Ascending aorta (tissue), 2 donors: ENCODE results near the gene GTF3C6. TPM values are rescaled to one million over a fixed set of nuclear protein-coding genes. Genes with fewer than 3 reads are reported as not detected.

Source experiments
- DNase-seq, 2 donors: peaks; one replicate each; pipeline ENCODE4 v3.0.0-alpha.2; 2019; ENCODE audit warnings: low spot score in 2 of 2
- H3K27ac ChIP-seq, 2 donors: fragments of 200-600 bp; sonication (generic); one replicate each; pipeline ENCODE4 v1.5.1; 2016 to 2017; ENCODE audit warnings: mild to moderate bottlenecking in 1 of 2
- H3K27me3 ChIP-seq: fragments of 200-600 bp; sonication (generic); one replicate; pipeline ENCODE4 v1.5.1; 2017
- H3K36me3 ChIP-seq, 2 donors: fragments of 200-600 bp; sonication (generic); one replicate each; pipeline ENCODE4 v1.5.1; 2016
- H3K4me1 ChIP-seq, 2 donors: fragments of 200-600 bp; sonication (generic); one replicate each; pipeline ENCODE4 v1.5.1; 2016 to 2017; ENCODE audit warnings: mild to moderate bottlenecking in 1 of 2
- H3K4me3 ChIP-seq, 2 donors: fragments of 200-600 bp; sonication (generic); one replicate each; pipeline ENCODE4 v1.5.1; 2016 to 2017; ENCODE audit warnings: mild to moderate bottlenecking in 1 of 2
- H3K9me3 ChIP-seq, 2 donors: fragments of 200-600 bp; sonication (generic); one replicate each; pipeline ENCODE4 v1.5.1; 2016
- CTCF ChIP-seq, 3 experiments: fragments of 200-600 bp in 2 of 3; fragments of 450-650 bp in 1 of 3; sonication (generic) in 2 of 3; IDR thresholded peaks; one replicate each; pipeline ENCODE4 v1.5.1; 2016 to 2019; ENCODE audit warnings: antibody characterized with exemption in 3 of 3, mild to moderate bottlenecking in 1 of 3, moderate library complexity in 1 of 3
- intact Hi-C: fragments of 100-400 bp; cut with DNase I; formaldehyde crosslinking; loops from one replicate; pipeline ENCODE4 v1.15.1; 2023
- total RNA-seq: library from RNA; depleted of rRNA; stranded (reverse); fragments of >200 nt; gene quantifications from one replicate; pipeline ENCODE4 v1.1.0, GENCODE V29; 2016

The GTF3C6 gene
- total RNA-seq, 1 donor from 2014 or later = 31.9 TPM

GRCh38 chr6:110938171-110938570 lies 20.3 kb upstream of the GTF3C6 start:
- TF ChIP-seq CTCF (IDR thresholded peaks at IDR 0.05) = no peak
- H3K36me3 ChIP-seq = no peaks in the 10 kb centered on the region
- H3K4me1 ChIP-seq = no peaks in the 10 kb centered on the region
- intact Hi-C loops = no loop called here
- no peaks in the 10 kb centered on the region for H3K9me3 ChIP-seq
- H3K27me3 ChIP-seq = no peaks in the 10 kb centered on the region
- no peak for DNase-seq
- no peak overlapping the region for H3K27ac ChIP-seq
- H3K4me3 ChIP-seq = no peak overlapping the region

GRCh38 chr6:110939429-110940200 lies 18.9 kb upstream of the GTF3C6 start:
- TF ChIP-seq CTCF (IDR thresholded peaks at IDR 0.05) = no peak
- H3K27ac ChIP-seq = no peak overlapping the region
- H3K27me3 ChIP-seq = no peaks in the 10 kb centered on the region
- H3K36me3 ChIP-seq = no peaks in the 10 kb centered on the region
- DNase-seq = no peak
- no peak overlapping the region for H3K4me3 ChIP-seq
- H3K4me1 ChIP-seq = no peaks in the 10 kb centered on the region
- intact Hi-C loops = no loop called here
- no peaks in the 10 kb centered on the region for H3K9me3 ChIP-seq

- intact Hi-C loops = no loop called here
- no peak for TF ChIP-seq CTCF (IDR thresholded peaks at IDR 0.05)
- Histone ChIP-seq H3K9me3 (no peaks in the 10 kb centered on the region), H3K4me3 (no peak overlapping the region), H3K27me3 (no peaks in the 10 kb centered on the region), H3K27ac (no peak overlapping the region), H3K36me3 (no peaks in the 10 kb centered on the region), H3K4me1 (no peaks in the 10 kb centered on the region)
- no peak for DNase-seq
These were observed 13.8 kb upstream of the GTF3C6 start for GRCh38 chr6:110944681-110945151.

- DNase-seq = no peak
- no peak overlapping the region for H3K27ac ChIP-seq
- H3K9me3 ChIP-seq = no peaks in the 10 kb centered on the region
- no peak overlapping the region for H3K4me3 ChIP-seq
- intact Hi-C loops = no loop called here
- no peaks in the 10 kb centered on the region for H3K4me1 ChIP-seq
- no peak for TF ChIP-seq CTCF (IDR thresholded peaks at IDR 0.05)
- no peaks in the 10 kb centered on the region for H3K27me3 ChIP-seq
- H3K36me3 ChIP-seq = no peaks in the 10 kb centered on the region
These were observed 12.0 kb upstream of the GTF3C6 start for GRCh38 chr6:110946498-110946897.

GRCh38 chr6:110949679-110950285 lies 8.7 kb upstream of the GTF3C6 start:
- no peaks in the 10 kb centered on the region for H3K4me1 ChIP-seq
- H3K4me3 ChIP-seq = no peak overlapping the region
- H3K27me3 ChIP-seq = no peaks in the 10 kb centered on the region
- H3K27ac ChIP-seq = no peak overlapping the region
- H3K9me3 ChIP-seq = no peaks in the 10 kb centered on the region
- peak; percentile 23 to 59 (median 47) for TF ChIP-seq CTCF (IDR thresholded peaks at IDR 0.05)
- no peak for DNase-seq
- intact Hi-C loops = loop anchor here (1.0 kb wide), 1 partner anchor 266 kb away; no protein-coding TSS in a partner anchor
- no peaks in the 10 kb centered on the region for H3K36me3 ChIP-seq
